A673 (cell line): ENCODE results near the gene ADAMTS9.

Source experiments
- CTCF ChIP-seq: fragments of 300-800, 200-600 bp; sonication (generic); conservative IDR thresholded peaks from 2 replicates; pipeline ENCODE4 v1.5.1; 2017; ENCODE audit warnings: low read depth, mild to moderate bottlenecking, antibody characterized with exemption, low read length, moderate library complexity, mixed read lengths
- EZH2 ChIP-seq: fragments of 200-600 bp; sonication (generic); IDR thresholded peaks from 2 replicates; pipeline ENCODE4 v1.6.1; 2017; ENCODE audit warnings: borderline replicate concordance, low read depth, mild to moderate bottlenecking, mixed read lengths, antibody characterized with exemption, low read length; ENCODE audit not compliant: poor library complexity, severe bottlenecking

- TF ChIP-seq CTCF (no peak), EZH2 (no peak)
Measured at GRCh38 chr3:64548200-64548889, 139.5 kb downstream of the ADAMTS9 start.
